Ishikawa (cell line): ENCODE measurements around the gene MTUS2.

Experiments
- CEBPB ChIP-seq: IDR thresholded peaks from 2 replicates; pipeline ENCODE4 v1.6.1; 2012
- CREB1 ChIP-seq: IDR thresholded peaks from 2 replicates; pipeline ENCODE4 v1.6.1; 2012; ENCODE audit warnings: low read depth
- EGR1 ChIP-seq: IDR thresholded peaks from 2 replicates; pipeline ENCODE4 v1.6.1; 2012
- EP300 ChIP-seq: IDR thresholded peaks from 2 replicates; pipeline ENCODE4 v1.6.1; 2012; ENCODE audit warnings: borderline replicate concordance
- FOXM1 ChIP-seq: IDR thresholded peaks from 2 replicates; pipeline ENCODE4 v1.6.1; 2012; ENCODE audit warnings: low read depth, borderline replicate concordance
- NFIC ChIP-seq: IDR thresholded peaks from 2 replicates; pipeline ENCODE4 v1.6.1; 2012
- RAD21 ChIP-seq: IDR thresholded peaks from 2 replicates; pipeline ENCODE4 v1.6.1; 2012; ENCODE audit warnings: low read depth
- TAF1 ChIP-seq: IDR thresholded peaks from 2 replicates; pipeline ENCODE4 v1.6.1; 2012; ENCODE audit warnings: low read depth, mild to moderate bottlenecking
- TCF12 ChIP-seq: IDR thresholded peaks from 2 replicates; pipeline ENCODE4 v1.6.1; 2012; ENCODE audit warnings: low read depth
- TEAD4 ChIP-seq: IDR thresholded peaks from 2 replicates; pipeline ENCODE4 v1.6.1; 2012
- YY1 ChIP-seq: IDR thresholded peaks from 2 replicates; pipeline ENCODE4 v1.6.1; 2012; ENCODE audit warnings: low read depth
- ZBTB7A ChIP-seq: IDR thresholded peaks from 2 replicates; pipeline ENCODE4 v1.6.1; 2012; ENCODE audit warnings: low read depth
- TF ChIP-seq, protein P1 (sequence below): IDR thresholded peaks from 2 replicates; pipeline ENCODE4 v1.6.1; 2012
- TF ChIP-seq, protein P2 (sequence below): IDR thresholded peaks from 2 replicates; pipeline ENCODE4 v1.6.1; 2012
- TF ChIP-seq, protein P3 (sequence below): IDR thresholded peaks from 2 replicates; pipeline ENCODE4 v1.6.1; 2012; ENCODE audit warnings: low read depth, mild to moderate bottlenecking

MTUS2 gene

DNA sequence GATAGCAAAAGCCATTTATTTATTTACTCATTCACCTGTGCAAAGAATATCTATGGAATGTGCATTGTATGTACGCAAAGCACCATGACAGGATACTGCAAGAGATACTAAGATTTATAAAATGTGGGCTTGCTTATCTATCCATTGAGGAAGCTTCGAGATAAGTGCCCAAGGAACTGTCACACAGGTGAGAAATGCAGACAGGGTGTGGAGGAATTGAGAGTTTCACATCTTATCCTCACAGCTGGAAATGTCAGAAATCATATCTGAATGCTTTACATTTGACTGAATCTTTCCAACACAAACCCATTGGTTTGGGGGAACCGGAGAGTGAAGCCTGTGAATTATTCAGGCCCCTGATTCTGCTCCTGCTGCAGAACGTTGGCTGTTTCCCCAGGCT lies 662.4 kb downstream of the MTUS2 start:
- TF ChIP-seq EGR1 = no peak
- TF ChIP-seq, protein P1, sequence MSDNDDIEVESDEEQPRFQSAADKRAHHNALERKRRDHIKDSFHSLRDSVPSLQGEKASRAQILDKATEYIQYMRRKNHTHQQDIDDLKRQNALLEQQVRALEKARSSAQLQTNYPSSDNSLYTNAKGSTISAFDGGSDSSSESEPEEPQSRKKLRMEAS = no peak

- TF ChIP-seq, protein P1 = no peak
- TF ChIP-seq CEBPB (no peak), EP300 (no peak), TAF1 (no peak), FOXM1 (no peak), NFIC (no peak), CREB1 (no peak), RAD21 (no peak)
- TF ChIP-seq, protein P2, sequence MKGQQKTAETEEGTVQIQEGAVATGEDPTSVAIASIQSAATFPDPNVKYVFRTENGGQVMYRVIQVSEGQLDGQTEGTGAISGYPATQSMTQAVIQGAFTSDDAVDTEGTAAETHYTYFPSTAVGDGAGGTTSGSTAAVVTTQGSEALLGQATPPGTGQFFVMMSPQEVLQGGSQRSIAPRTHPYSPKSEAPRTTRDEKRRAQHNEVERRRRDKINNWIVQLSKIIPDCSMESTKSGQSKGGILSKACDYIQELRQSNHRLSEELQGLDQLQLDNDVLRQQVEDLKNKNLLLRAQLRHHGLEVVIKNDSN = no peak
Measured at GRCh38 chr13:29483211-29483610, 663.1 kb downstream of the MTUS2 start.

DNA sequence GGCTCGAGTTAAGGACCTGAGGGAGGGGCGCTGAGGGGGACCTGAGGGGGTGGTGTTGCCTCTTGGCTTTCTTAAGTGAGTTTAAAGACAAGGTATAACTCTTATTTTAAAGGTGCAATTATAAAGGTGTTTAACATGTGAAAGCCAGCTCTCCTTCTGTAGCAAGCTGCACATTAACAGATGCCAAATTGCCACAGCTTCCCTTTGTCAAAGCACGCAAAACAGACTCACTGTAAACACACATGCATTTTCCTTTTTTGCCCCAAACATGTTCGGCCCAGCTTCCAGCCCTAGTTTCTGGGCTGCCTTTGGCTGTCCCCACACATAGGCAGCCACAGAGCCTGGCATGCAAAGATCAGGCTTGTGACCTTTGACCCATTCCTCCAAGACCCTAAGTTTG lies 663.5 kb downstream of the MTUS2 start:
- TF ChIP-seq CREB1 (no peak), EGR1 (no peak), NFIC (no peak), ZBTB7A (no peak), FOXM1 (no peak), TCF12 (no peak), TEAD4 (no peak), CEBPB (no peak), YY1 (no peak), RAD21 (no peak), EP300 (no peak), TAF1 (no peak)
- TF ChIP-seq, protein P2 = no peak
- TF ChIP-seq, protein P1 = no peak
- TF ChIP-seq, protein P3, sequence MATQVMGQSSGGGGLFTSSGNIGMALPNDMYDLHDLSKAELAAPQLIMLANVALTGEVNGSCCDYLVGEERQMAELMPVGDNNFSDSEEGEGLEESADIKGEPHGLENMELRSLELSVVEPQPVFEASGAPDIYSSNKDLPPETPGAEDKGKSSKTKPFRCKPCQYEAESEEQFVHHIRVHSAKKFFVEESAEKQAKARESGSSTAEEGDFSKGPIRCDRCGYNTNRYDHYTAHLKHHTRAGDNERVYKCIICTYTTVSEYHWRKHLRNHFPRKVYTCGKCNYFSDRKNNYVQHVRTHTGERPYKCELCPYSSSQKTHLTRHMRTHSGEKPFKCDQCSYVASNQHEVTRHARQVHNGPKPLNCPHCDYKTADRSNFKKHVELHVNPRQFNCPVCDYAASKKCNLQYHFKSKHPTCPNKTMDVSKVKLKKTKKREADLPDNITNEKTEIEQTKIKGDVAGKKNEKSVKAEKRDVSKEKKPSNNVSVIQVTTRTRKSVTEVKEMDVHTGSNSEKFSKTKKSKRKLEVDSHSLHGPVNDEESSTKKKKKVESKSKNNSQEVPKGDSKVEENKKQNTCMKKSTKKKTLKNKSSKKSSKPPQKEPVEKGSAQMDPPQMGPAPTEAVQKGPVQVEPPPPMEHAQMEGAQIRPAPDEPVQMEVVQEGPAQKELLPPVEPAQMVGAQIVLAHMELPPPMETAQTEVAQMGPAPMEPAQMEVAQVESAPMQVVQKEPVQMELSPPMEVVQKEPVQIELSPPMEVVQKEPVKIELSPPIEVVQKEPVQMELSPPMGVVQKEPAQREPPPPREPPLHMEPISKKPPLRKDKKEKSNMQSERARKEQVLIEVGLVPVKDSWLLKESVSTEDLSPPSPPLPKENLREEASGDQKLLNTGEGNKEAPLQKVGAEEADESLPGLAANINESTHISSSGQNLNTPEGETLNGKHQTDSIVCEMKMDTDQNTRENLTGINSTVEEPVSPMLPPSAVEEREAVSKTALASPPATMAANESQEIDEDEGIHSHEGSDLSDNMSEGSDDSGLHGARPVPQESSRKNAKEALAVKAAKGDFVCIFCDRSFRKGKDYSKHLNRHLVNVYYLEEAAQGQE = no peak

DNA sequence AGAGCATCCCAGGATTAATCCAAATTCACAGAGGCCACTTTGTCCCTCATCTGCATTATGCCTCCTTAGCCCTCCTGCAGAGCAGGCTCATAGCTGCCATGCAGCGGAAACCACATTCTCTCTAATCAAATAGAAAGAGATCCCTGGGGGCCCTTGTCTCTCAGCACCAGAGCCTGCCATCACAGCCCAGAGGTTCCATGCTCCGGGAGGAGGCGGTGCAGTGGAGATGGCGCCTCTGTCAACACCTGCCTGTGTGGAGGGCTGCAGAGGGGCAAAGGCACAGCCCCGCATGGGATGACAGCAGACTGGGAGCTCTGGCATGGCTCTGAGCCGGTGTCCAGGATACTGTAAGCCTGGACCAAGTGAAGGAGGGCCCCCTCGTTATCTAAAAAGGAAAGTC lies 664.1 kb downstream of the MTUS2 start:
- TF ChIP-seq, protein P2 = no peak
- no peak for TF ChIP-seq EP300
- TF ChIP-seq NFIC = no peak
- TF ChIP-seq TAF1 = no peak
- TF ChIP-seq RAD21 = no peak

GRCh38 chr13:29484796-29485195 lies 664.7 kb downstream of the MTUS2 start:
- TF ChIP-seq RAD21 = no peak
- TF ChIP-seq, protein P3 = no peak
- TF ChIP-seq EGR1 = no peak
- TF ChIP-seq ZBTB7A = no peak
- TF ChIP-seq TCF12 = no peak
- TF ChIP-seq NFIC = no peak
- TF ChIP-seq TEAD4 = no peak
- TF ChIP-seq EP300 = no peak
- TF ChIP-seq, protein P1 = no peak
- TF ChIP-seq YY1 = no peak
- TF ChIP-seq, protein P2 = no peak
- TF ChIP-seq CREB1 = no peak
- TF ChIP-seq TAF1 = no peak
- no peak for TF ChIP-seq FOXM1
- no peak for TF ChIP-seq CEBPB
